HuH-7 (cell line): ENCODE measurements around the gene ME1.
"Not testable (repeated sequence)": the region's sequence is repeated elsewhere in the genome, so short reads cannot be mapped to it uniquely, and the experiment has no call there.

Experiments
- DNase-seq: peaks from one replicate; pipeline ENCODE4 v3.0.0; 2011; ENCODE audit warnings: low spot score

ME1 gene

GRCh38 chr6:83352424-83353061 is 78.3 kb downstream of the ME1 start:
- DNase-seq, result no peak

GRCh38 chr6:83343121-83343520 is 87.7 kb downstream of the ME1 start:
- no peak for DNase-seq

DNA sequence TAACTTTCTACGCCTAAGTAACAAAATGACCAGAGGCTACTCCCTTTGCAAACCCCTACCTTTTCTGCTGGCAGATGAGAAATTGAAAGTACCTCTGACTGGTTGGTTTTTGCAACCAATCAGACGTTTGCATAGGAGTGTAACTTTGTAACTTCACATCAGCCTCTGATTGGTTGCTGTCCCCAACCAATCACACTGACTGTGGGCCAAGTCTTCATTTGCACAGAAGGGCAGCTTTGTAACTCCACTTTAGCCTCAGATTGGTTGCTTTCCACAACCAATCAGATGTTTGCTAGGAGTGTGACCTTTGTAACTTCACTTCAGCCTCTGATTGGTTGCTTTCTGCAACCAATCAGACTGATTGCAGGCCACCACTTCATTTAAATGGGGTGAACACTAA is 89.1 kb downstream of the ME1 start:
- DNase-seq, result no peak

DNA sequence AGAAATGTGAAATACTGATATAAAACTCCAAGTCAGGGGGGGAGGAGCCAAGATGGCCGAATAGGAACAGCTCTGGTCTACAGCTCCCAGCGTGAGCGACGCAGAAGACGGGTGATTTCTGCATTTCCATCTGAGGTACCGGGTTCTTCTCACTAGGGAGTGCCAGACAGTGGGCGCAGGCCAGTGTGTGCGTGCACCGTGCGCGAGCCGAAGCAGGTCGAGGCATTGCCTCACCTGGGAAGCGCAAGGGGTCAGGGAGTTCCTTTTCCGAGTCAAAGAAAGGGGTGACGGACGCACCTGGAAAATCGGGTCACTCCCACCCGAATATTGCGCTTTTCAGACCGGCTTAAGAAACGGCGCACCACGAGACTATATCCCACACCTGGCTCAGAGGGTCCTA is 96.9 kb downstream of the ME1 start:
- not testable (repeated sequence) for DNase-seq

- no peak for DNase-seq
Measured at GRCh38 chr6:83333500-83333899, 97.4 kb downstream of the ME1 start.

DNA sequence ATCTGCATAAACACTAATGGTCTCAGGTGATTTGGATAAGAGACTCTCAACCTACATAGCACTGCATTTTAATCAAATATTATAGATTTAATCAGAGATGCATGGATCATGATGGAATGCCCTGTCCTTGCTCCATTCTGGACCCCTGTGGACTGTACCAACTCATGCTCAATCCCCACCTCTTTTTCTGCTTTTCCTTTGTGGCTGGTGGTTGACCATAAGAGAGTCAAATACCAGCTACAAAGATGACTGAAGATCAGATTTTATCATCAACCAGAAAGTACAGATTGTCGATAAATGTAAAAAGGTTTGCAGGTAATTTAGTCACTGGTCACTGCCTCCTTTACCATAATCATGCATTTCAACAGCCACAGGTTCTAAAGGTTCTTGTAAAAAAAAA is 116.2 kb downstream of the ME1 start:
- DNase-seq, result no peak

DNA sequence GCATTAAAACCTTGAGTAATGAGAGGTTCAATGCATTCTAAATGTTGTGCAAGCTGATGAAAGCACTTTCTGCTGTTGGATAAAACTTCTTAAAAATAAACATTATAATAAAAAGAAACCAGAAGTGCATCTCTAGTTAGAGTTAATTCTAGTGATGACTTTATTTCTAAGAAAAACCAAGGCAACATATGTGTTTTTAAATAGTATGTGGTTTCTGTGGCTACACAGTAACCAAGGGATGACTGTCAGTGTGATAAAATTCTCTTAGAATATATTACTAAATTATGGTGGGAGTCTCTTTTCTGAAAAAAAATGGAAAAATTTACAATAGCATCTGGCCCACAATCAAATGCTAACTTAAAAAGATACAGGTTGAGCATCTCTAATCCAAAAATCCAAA is 117.0 kb downstream of the ME1 start:
- no peak for DNase-seq

DNA sequence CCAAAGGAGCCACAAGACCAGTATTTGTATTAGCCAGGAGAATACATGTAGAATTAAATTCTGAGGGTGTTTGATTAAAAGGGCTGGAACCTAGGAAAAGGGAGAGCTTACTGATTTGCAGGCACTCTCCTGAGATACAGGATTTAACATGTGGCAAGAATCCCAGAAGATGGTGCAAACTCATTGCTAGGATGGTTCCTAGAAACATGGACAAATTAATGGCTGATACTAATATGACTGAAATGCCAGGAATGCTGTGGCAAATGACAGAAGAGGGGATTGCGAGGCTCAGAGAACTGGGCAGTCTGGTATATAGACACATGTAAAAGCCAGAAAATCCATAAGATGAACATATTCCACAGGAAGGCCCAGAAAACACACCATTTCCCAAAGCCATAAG is 119.6 kb downstream of the ME1 start:
- no peak for DNase-seq

GRCh38 chr6:83310046-83310445 is 120.8 kb downstream of the ME1 start:
- DNase-seq, result no peak

- DNase-seq, result no peak
Measured at GRCh38 chr6:83309344-83309743, 121.5 kb downstream of the ME1 start.

DNA sequence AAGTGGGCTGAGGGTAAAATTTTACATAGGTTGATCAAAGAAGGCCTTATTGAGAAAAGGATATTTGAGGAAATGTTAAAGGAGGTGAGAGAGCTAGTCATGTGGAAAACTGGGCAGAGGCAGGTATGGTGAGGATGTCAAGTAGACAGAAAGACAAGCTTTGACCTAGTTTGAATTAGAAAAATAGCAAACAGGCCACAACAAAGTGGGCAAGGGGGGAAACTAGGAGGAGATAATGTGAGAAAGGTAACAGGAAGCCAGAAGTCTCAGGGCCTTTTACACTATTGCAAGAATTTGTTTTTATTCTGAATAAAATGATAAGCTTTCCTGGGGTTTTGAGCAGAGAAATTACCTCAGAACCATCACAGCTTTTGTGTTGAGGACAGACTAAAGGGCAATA is 122.0 kb downstream of the ME1 start:
- no peak for DNase-seq

DNA sequence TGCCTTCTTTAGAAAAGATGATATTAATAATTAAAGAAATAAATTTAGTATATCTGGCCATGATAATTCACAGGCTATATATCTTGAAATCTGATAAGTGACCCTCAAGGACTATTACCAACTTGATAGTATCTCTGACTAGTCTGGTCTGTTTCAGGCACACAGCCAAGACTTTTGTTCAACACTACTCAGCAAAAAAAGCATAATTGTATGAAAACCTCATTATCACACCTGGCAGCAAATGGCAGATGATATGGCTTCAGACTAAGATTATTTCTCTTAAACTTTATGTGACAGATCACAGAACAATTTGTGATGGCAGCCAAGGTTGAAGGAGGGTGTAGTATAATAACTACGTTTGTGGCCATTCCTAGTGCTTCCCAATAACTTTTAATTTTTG is 123.0 kb downstream of the ME1 start:
- no peak for DNase-seq

- DNase-seq, result no peak
Measured at GRCh38 chr6:83303426-83303825, 127.4 kb downstream of the ME1 start.

- no peak for DNase-seq
Measured at GRCh38 chr6:83294676-83295075, 136.2 kb downstream of the ME1 start.

- no peak for DNase-seq
Measured at GRCh38 chr6:83292900-83293843, 137.7 kb downstream of the ME1 start.

- DNase-seq, result not testable (repeated sequence)
Measured at GRCh38 chr6:83287298-83287697, 143.6 kb downstream of the ME1 start.

DNA sequence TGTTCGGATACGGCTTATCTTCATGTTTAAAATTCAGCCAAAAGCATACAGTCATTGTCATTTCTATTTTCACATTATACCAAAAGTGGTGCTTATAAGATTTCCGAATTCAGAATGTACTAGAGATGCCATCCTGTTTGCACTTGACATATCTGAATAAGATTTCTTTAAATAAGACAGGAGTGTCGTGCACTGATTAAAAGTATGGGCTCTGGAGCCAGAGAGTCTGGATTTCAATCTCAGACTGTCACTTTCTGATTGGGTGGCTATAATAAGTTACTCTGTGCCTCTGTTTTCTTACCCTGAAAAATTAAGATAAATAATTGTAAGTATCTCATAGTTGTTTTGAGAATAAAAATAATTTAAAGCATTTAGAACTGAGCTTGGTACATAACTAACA is 144.9 kb downstream of the ME1 start:
- DNase-seq, result no peak

DNA sequence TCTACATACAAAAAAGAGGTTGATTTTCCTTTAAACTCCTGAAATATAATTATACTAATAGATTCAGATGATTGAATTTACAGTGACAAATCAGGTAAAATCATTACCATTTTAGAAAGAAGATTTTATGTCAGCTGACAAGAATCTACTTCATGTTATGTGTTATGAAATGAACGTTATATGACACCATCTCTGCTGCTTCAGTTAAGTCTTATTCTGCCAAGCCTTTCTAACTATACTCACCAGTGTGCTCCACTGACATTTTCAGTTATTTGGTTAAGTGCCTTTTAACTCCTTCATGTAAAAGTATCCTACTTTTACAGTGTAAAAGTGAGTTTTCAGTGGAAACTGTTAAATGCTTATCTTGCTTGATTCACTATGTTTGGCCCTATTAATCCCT is 157.3 kb downstream of the ME1 start:
- no peak for DNase-seq

- no peak for DNase-seq
Measured at GRCh38 chr6:83270971-83271719, 159.7 kb downstream of the ME1 start.

- no peak for DNase-seq
Measured at GRCh38 chr6:83265384-83265783, 165.5 kb downstream of the ME1 start.

- no peak for DNase-seq
Measured at GRCh38 chr6:83260577-83260976, 170.3 kb downstream of the ME1 start.

DNA sequence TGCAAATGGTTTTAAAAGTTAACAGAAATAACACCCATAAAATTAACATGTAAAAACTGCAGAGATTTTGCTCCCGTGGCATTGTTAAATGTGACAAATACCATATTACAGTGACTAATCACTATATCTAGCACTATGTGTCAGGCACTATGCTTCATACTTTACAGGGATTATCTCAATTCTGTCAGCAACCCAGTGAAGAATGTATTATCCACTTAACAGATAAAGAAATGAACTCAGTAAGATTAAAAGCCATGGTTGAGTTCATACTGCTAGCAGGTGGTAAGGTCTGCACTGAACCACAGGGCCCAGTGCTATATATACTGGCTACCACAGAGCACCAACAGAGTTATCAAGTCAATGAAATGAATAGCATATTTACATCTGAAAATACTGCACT is 172.3 kb downstream of the ME1 start:
- no peak for DNase-seq

DNA sequence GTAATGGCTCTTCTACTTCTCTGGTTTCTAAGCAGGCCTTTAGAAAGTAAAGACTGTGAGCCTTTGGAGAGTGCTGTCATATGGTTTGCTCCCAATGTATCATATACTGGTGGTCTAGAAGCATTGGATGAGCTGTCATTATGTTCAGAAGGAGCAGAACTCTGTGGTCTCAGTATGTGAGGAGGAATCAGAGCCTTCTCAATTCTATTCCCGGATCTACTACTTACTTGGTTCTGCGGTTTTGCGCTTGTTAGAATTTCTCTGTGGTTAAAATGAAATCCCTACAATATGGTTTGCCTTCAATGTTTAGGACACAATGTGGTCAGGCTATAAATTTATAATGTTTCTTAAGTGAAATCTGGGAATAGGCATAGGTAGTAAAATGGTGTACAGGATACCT is 173.1 kb downstream of the ME1 start:
- no peak for DNase-seq
